SK-N-MC (cell line): ENCODE measurements around the gene CACNA1B.

ENCODE experiments used
- EZH2 ChIP-seq: fragments of 200-600 bp; sonication (generic); IDR thresholded peaks from one replicate; pipeline ENCODE4 v1.6.1; 2017; ENCODE audit warnings: antibody characterized with exemption
- FOXP2 ChIP-seq: optimal IDR thresholded peaks from 2 replicates; pipeline ENCODE3; 2011; ENCODE audit warnings: mild to moderate bottlenecking, moderate library complexity; ENCODE audit not compliant: insufficient read depth; ENCODE audit errors: extremely low read length, control extremely low read depth
- POLR2AphosphoS5 ChIP-seq: IDR thresholded peaks from 2 replicates; pipeline ENCODE4 v1.6.1; 2012; ENCODE audit warnings: mild to moderate bottlenecking, low read depth, low read length, borderline replicate concordance

DNA sequence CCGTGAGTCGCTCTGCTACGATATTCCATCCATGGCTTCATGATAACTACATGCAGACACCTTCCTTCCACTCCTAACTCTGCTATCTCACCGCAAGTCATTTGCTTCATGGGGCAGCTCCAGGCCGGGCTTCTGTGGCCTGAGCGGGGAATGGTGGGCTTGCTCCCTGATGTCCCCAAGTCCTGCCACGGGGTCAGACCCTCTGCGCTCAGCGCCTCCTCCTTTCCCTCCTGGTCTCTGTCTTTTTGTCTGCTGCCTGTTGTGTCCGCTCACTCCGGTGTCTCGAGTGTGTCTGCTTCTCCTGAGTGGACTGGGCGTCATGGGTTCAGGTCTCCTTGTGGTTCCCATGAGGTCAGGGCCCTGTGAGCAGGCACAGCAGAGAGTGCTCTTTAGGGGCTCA is 139.6 kb downstream of the CACNA1B start:
- TF ChIP-seq POLR2AphosphoS5 (no peak), EZH2 (no peak), FOXP2 (no peak)
